ENCODE measurements around the gene ACAP3.
"Not testable (repeated sequence)": the region's sequence is repeated elsewhere in the genome, so short reads cannot be mapped to it uniquely, and the experiment has no call there.

ACAP3 gene

GRCh38 chr1:1318131-1318652 lies 10.5 kb upstream of the ACAP3 start:
- TF ChIP-seq CTCF (IDR thresholded peaks at IDR 0.05; ENCODE audit: insufficient read depth, missing control alignments), result no peak
- FAIRE-seq (no peak), DNase-seq (ENCODE audit: insufficient read length, low spot score) (no peak)

- no peak for FAIRE-seq
- DNase-seq (ENCODE audit: insufficient read length, low spot score), result no peak
- TF ChIP-seq CTCF (IDR thresholded peaks at IDR 0.05; ENCODE audit: insufficient read depth, missing control alignments), result no peak
Measured at GRCh38 chr1:1317420-1317819, 9.7 kb upstream of the ACAP3 start.

- FAIRE-seq; DNase-seq (ENCODE audit: insufficient read length, low spot score): not testable (repeated sequence)
Measured at GRCh38 chr1:1316199-1316598, 8.5 kb upstream of the ACAP3 start.

- FAIRE-seq (no peak), DNase-seq (ENCODE audit: insufficient read length, low spot score) (no peak)
- no peak for TF ChIP-seq CTCF (IDR thresholded peaks at IDR 0.05; ENCODE audit: insufficient read depth, missing control alignments)
Measured at GRCh38 chr1:1315435-1315954, 7.8 kb upstream of the ACAP3 start.

- DNase-seq (ENCODE audit: insufficient read length, low spot score) (no peak), FAIRE-seq (no peak)
- no peak for TF ChIP-seq CTCF (IDR thresholded peaks at IDR 0.05; ENCODE audit: insufficient read depth, missing control alignments)
Measured at GRCh38 chr1:1314678-1315335, 7.1 kb upstream of the ACAP3 start.

- DNase-seq (ENCODE audit: insufficient read length, low spot score), result no peak
- no peak for TF ChIP-seq CTCF (IDR thresholded peaks at IDR 0.05; ENCODE audit: insufficient read depth, missing control alignments)
- FAIRE-seq, result no peak
Measured at GRCh38 chr1:1314237-1314586, 6.5 kb upstream of the ACAP3 start.

- FAIRE-seq (no peak), DNase-seq (ENCODE audit: insufficient read length, low spot score) (no peak)
- TF ChIP-seq CTCF (IDR thresholded peaks at IDR 0.05; ENCODE audit: insufficient read depth, missing control alignments), result no peak
Measured at GRCh38 chr1:1313500-1314236, 5.9 kb upstream of the ACAP3 start.

Data from D721Med (cell line).